Amygdala (tissue), 56 donors: Measurements from ENCODE around the gene PUS1.
A peak's percentile ranks its signal among the peaks of the same experiment; 100 is the strongest.

Experiments
- DNase-seq, 56 donors: peaks; one replicate each; lab custom pipeline; 2025; lab: John Stamatoyannopoulos, UW

PUS1 gene

GRCh38 chr12:131915000-131915689 lies 13.9 kb upstream of the PUS1 start:
- no peak for DNase-seq

GRCh38 chr12:131915823-131916222 lies 13.3 kb upstream of the PUS1 start:
- no peak for DNase-seq

GRCh38 chr12:131916306-131917138 lies 12.6 kb upstream of the PUS1 start:
- no peak for DNase-seq

GRCh38 chr12:131917139-131917710 lies 11.9 kb upstream of the PUS1 start:
- peak in 4 of 56 donors; percentile 26 to 58 (median 36) for DNase-seq

- no peak for DNase-seq
These were observed 11.3 kb upstream of the PUS1 start for GRCh38 chr12:131917711-131918306.

- no peak for DNase-seq
These were observed 10.6 kb upstream of the PUS1 start for GRCh38 chr12:131918311-131919050.

GRCh38 chr12:131919051-131919347 lies 10.1 kb upstream of the PUS1 start:
- no peak for DNase-seq

GRCh38 chr12:131919366-131920156 lies 9.5 kb upstream of the PUS1 start:
- no peak for DNase-seq

- no peak for DNase-seq
These were observed 8.9 kb upstream of the PUS1 start for GRCh38 chr12:131920157-131920508.

- DNase-seq = no peak
These were observed 7.9 kb upstream of the PUS1 start for GRCh38 chr12:131920902-131921840.

GRCh38 chr12:131921866-131922769 lies 7.0 kb upstream of the PUS1 start:
- DNase-seq = no peak

- no peak for DNase-seq
These were observed 6.3 kb upstream of the PUS1 start for GRCh38 chr12:131922772-131923171.

- no peak for DNase-seq
These were observed 5.8 kb upstream of the PUS1 start for GRCh38 chr12:131923260-131923659.

GRCh38 chr12:131927110-131928079 lies 1.7 kb upstream of the PUS1 start:
- DNase-seq = no peak

- DNase-seq = no peak
These were observed 881 bp upstream of the PUS1 start for GRCh38 chr12:131928080-131928710.
